IPS-18a (cell line): ENCODE data around the gene RNF149.
"Not testable (repeated sequence)": the region's sequence is repeated elsewhere in the genome, so short reads cannot be mapped to it uniquely, and the experiment has no call there.

Experiments used
- H3K27ac ChIP-seq: one replicate; pipeline ENCODE4 v1.5.1; 2013; ENCODE audit warnings: low read length
- H3K27me3 ChIP-seq: one replicate; pipeline ENCODE4 v1.6.1; 2013; ENCODE audit warnings: mild to moderate bottlenecking, low read length; ENCODE audit not compliant: control insufficient read depth, insufficient read depth
- H3K36me3 ChIP-seq: one replicate; pipeline ENCODE4 v1.6.1; 2013; ENCODE audit warnings: low read depth, low read length; ENCODE audit not compliant: control insufficient read depth
- H3K4me1 ChIP-seq: one replicate; pipeline ENCODE4 v1.6.1; 2013; ENCODE audit warnings: low read depth, low read length; ENCODE audit not compliant: control insufficient read depth
- H3K4me3 ChIP-seq: one replicate; pipeline ENCODE4 v1.5.1; 2013; ENCODE audit warnings: low read length
- H3K9ac ChIP-seq: one replicate; pipeline ENCODE4 v1.6.1; 2013; ENCODE audit warnings: mild to moderate bottlenecking, low read length, moderate library complexity
- H3K9me3 ChIP-seq: one replicate; pipeline ENCODE4 v1.6.1; 2013; ENCODE audit warnings: low read depth, low read length; ENCODE audit not compliant: control insufficient read depth

The RNF149 gene

DNA sequence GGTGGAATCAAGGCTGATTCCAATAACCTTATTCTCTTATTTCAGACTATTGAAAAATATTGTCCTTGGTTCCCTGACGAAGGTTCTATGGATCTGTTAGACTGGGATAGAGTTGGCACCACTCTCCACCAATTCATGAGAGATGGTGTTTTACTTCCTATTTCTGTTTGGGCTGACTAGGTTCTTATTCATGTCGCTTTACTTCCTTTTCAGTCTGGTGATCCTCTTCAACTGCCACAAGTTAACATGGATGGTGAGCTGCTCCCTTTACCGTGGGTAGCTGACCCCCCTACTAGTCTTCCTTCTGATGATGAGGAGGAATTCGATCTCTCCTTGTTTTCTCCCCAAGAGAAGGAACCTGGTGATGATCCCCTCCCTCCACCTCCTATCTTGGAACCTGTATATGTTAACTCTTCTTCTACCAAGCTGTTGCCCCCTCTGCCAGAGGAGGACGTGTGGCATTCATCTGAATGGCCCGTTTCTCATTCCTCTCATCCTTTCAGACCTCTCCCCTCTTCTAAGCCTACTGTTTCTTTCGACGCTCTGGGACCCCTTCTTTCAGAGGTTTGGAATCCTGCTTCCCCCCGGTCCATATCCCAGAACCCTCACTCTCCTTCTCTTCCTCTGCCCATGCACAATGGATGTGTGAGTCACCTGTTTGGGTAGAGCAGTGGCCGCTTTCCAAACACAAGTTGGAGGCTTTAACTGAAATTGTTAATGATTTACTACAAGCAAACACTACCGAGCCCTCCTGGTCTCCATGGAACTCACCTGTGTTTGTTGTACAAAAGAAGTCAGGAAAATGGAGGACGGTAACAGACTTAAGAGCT, 69.4 kb downstream of the RNF149 start:
- Histone ChIP-seq H3K9ac (no peak overlapping the region), H3K4me1 (no peaks in the 10 kb centered on the region), H3K27me3 (no peaks in the 10 kb centered on the region), H3K4me3 (no peak overlapping the region), H3K9me3 (no peaks in the 10 kb centered on the region), H3K36me3 (no peaks in the 10 kb centered on the region), H3K27ac (no peak overlapping the region)

DNA sequence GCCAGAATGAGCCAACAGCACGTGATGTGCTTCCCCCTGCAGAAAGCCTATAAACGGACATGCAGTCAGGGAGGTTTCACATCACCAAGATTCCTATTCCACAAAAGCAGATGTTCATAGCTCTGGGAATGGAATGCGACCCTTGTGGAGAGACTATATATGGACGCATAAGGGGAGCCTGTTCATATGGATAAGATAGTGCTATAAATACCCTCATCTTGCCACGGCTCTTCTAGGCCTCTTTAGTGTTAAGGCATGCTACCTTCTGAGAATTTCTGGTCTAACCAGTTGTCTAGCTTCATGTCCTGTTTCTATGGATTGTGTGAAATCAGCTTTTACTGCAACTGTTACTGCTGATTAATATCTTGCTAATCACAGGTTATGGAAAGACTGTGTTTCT, 70.6 kb downstream of the RNF149 start:
- not testable (repeated sequence) for H3K27me3 ChIP-seq, H3K9me3 ChIP-seq, H3K9ac ChIP-seq, H3K27ac ChIP-seq, H3K4me1 ChIP-seq, H3K36me3 ChIP-seq, H3K4me3 ChIP-seq

DNA sequence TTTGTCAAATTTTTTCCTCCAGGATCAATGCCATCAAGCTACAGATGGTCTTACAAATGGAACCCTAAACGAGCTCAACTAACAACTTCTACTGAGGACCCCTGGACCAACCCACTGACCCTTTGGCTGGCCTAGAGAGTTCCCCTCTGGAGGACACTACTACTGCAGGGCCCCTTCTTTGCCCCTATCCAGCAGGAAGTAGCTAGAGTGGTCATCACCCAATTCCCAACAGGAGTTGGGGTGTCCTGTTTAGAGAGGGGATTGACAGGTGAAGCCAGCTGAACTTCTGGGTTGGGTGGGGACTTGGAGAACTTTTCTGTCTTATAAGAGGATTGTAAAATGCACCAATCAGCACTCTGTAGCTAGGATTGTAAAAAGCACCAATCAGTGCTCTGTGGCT, 72.5 kb downstream of the RNF149 start:
- not testable (repeated sequence) for H3K4me3 ChIP-seq, H3K9ac ChIP-seq, H3K27ac ChIP-seq, H3K36me3 ChIP-seq, H3K4me1 ChIP-seq, H3K27me3 ChIP-seq, H3K9me3 ChIP-seq

DNA sequence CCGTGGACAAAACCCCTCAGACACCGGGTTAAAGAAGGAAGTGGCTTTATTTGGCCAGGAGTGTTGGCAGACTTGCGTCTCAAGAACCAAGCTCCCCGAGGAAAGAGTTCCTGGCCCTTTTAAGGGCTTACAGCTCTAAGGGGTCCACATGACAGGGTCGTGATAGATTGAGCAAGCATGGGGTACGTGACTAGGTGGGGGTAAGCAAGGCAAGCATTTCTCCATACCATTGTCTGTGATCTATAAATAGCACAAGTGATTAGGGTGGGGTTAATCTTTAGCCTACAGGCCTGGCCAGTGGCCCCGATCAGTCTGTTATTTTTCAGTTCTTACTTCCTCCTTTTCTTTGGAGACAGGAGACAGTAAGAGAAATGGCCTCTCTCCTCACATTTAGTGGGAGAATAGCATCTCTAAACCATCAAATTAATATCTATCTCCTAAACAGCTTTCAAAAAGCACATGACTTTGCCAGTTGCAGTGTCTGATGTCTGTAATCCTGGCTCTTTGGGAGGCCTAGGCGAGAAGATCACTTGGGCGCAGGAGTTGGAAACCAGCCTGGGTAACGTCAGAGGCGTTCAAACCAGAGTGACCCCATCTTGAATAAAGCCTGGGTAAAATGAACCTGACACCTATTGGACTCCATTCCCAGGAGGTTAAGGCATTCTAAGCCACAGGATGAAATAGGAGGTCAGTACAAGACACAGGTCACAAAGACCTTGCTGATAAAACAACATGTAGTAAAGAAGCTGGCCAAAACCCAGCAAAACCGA, 74.1 kb downstream of the RNF149 start:
- no peaks in the 10 kb centered on the region for H3K36me3 ChIP-seq
- no peaks in the 10 kb centered on the region for H3K9me3 ChIP-seq
- H3K27me3 ChIP-seq: no peaks in the 10 kb centered on the region
- H3K9ac ChIP-seq: no peak overlapping the region
- H3K4me3 ChIP-seq: no peak overlapping the region
- no peaks in the 10 kb centered on the region for H3K4me1 ChIP-seq
- H3K27ac ChIP-seq: no peak overlapping the region

DNA sequence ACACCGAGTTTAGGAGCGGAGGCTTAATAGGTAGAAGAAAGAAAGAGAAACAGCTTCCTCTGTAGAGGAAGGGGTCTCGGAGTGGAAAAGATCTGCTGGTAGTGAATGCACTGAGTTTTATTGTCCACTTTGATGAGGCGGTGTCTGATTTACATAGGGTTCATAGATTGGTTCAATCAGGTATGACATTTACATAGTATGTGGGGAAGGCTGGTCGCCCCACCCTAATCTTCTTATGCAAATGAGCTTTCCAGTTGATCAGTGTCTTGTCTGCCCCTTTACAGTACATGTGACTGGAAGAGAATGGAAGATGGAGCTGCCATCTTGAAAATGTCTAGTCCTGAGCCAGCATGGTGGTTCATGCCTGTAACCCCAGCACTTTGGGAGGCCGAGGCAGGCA, 75.7 kb downstream of the RNF149 start:
- Histone ChIP-seq H3K36me3 (no peaks in the 10 kb centered on the region), H3K9ac (no peak overlapping the region), H3K27me3 (no peaks in the 10 kb centered on the region), H3K4me1 (no peaks in the 10 kb centered on the region), H3K9me3 (no peaks in the 10 kb centered on the region), H3K27ac (no peak overlapping the region), H3K4me3 (no peak overlapping the region)

DNA sequence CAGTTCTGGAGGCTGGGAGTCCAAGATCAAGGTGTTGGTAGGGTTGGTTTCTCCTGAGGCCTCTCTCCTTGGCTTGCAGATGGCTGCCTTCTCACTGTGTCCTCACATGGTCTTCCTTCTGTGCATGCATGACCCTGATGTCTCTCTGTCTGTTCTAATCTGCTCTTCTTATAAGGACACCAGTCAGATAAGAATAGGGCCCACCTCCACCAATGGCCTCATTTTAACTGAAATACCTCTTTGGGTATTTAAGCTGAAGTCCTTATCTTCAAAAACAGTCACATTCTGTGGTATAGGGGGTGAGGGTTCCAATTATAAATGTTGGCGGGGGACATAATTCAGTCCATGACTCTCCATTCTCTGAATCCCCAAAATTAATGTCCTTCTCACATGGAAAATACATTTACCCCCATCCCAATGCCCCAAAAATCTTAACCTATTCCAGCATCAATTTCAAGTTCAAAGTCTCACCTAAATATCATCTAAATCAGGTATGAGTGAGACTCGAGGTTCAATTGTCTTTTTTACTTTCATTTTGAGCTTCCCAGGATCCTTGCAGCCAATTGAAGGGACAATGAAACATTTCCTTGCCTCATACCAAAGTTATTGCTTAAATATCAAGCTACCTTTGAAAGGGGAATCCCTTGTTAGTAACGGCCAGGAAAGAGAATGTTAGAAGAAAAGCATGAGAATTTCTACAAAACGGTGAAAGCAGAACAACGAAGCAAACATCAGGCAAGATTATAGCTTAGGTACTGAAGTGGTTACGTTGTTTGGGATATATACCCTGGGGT, 76.4 kb downstream of the RNF149 start:
- H3K27me3 ChIP-seq: no peaks in the 10 kb centered on the region
- no peak overlapping the region for H3K27ac ChIP-seq
- no peaks in the 10 kb centered on the region for H3K4me1 ChIP-seq
- no peaks in the 10 kb centered on the region for H3K9me3 ChIP-seq
- H3K4me3 ChIP-seq: no peak overlapping the region
- no peaks in the 10 kb centered on the region for H3K36me3 ChIP-seq
- no peak overlapping the region for H3K9ac ChIP-seq

DNA sequence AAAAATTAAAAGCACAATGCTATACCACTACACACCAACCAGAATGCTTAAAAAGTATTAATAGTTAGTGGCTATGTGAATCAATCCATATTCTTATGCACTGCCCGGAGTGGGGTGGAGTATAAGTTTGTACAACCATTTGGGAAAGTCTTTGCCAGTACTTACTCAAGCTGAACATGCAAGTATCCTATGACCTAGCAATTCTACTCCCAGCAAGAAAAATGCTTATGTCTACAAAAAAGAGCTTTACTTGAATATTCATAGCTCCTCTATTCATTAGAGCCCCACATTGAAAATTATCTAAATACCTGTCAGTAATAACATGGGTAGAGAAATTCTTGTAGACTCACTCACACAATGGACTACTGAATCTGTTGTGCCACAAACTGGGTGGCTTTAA, 77.3 kb downstream of the RNF149 start:
- H3K9me3 ChIP-seq: no peaks in the 10 kb centered on the region
- no peaks in the 10 kb centered on the region for H3K27me3 ChIP-seq
- H3K36me3 ChIP-seq: no peaks in the 10 kb centered on the region
- H3K4me3 ChIP-seq: no peak overlapping the region
- H3K9ac ChIP-seq: no peak overlapping the region
- H3K4me1 ChIP-seq: no peaks in the 10 kb centered on the region
- H3K27ac ChIP-seq: no peak overlapping the region

DNA sequence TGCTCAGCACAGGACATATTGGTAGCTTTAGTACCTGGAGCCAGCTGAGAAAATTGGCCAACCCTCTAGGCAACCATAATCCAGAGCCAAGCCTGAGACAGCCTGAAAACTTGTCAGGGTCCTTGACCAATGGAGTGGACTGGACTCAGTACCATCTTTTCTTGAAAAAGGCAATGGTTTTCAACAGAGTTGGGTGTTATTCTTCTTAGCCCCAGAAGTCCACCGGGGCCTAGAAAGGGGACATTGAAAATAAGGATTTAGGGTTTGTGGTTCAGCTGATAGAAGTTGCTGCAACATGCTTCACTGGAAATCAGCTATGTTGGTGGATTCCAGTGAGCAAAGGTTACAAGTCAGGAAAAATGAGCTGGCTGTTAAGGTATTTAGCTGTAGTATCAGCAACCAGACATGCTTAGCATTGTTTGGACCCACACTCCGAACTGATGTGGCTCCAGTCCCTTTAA, 77.9 kb downstream of the RNF149 start:
- Histone ChIP-seq H3K27me3 (no peaks in the 10 kb centered on the region), H3K9me3 (no peaks in the 10 kb centered on the region), H3K36me3 (no peaks in the 10 kb centered on the region), H3K27ac (no peak overlapping the region), H3K9ac (no peak overlapping the region), H3K4me3 (no peak overlapping the region), H3K4me1 (no peaks in the 10 kb centered on the region)
